Panc1 (cell line): ENCODE data around the gene ZNF835. TPM values are rescaled to one million over a fixed set of nuclear protein-coding genes. Genes with fewer than 3 reads are reported as not detected.

Experiments used
- ATAC-seq: fragments of 200-7000 bp; cut with Tn5 transposase; 2 replicates; pipeline ENCODE4 v1.9.1; 2020; ENCODE audit warnings: mild to moderate bottlenecking, moderate library complexity
- BruUV-seq: library from RNA; stranded (reverse); fragments of 400-500 nt; replicated peaks from 2 replicates; lab custom pipeline; 2021; lab: Mats Ljungman, UMichigan
- CTCF ChIA-PET: fragments of 300-600 bp; sonication (Branson Sonifier 250); formaldehyde crosslinking; loops from one replicate; lab custom pipeline; 2022; ENCODE audit warnings: antibody characterized with exemption; lab: Charles Lee
- POLR2A ChIA-PET: fragments of 300-600 bp; sonication (Branson Sonifier 250); formaldehyde crosslinking; loops from one replicate; lab custom pipeline; 2022; ENCODE audit warnings: antibody characterized with exemption; lab: Charles Lee
- DNase-seq: peaks from one replicate; pipeline ENCODE4 v3.0.0-alpha.2; 2010; ENCODE audit warnings: low read depth, low spot score
- H3K27ac ChIP-seq: 2 replicates; pipeline ENCODE4 v1.5.1; 2011; ENCODE audit warnings: mild to moderate bottlenecking, low read length, inconsistent platforms
- H3K27me3 ChIP-seq: fragments of 200-500 bp; sonication (Bioruptor generic); 2 replicates; pipeline ENCODE4 v1.6.0; 2014; ENCODE audit warnings: low read length, inconsistent platforms; ENCODE audit not compliant: control insufficient read depth, insufficient read depth
- H3K36me3 ChIP-seq: fragments of 200-500 bp; sonication (Bioruptor generic); 2 replicates; pipeline ENCODE4 v1.5.1; 2014; ENCODE audit warnings: inconsistent platforms, mild to moderate bottlenecking, low read length, moderate library complexity; ENCODE audit not compliant: control insufficient read depth, insufficient read depth
- H3K4me1 ChIP-seq: 2 replicates; pipeline ENCODE4 v1.5.1; 2011; ENCODE audit warnings: inconsistent platforms, mild to moderate bottlenecking, low read length, moderate library complexity; ENCODE audit not compliant: control insufficient read depth, insufficient read depth
- H3K4me3 ChIP-seq, 2 experiments: 2 replicates each; pipeline ENCODE4 v1.5.1; 2011 to 2012; ENCODE audit warnings: low read depth in 2 of 2, low read length in 2 of 2, mild to moderate bottlenecking in 2 of 2, inconsistent platforms in 1 of 2, moderate library complexity in 1 of 2
- H3K9me3 ChIP-seq: fragments of 200-500 bp; sonication (Bioruptor generic); 2 replicates; pipeline ENCODE4 v1.5.1; 2014; ENCODE audit warnings: low read depth, mild to moderate bottlenecking, inconsistent platforms, low read length, moderate library complexity; ENCODE audit not compliant: control insufficient read depth, insufficient read depth
- POLR2AphosphoS5 ChIP-seq: IDR thresholded peaks from 2 replicates; pipeline ENCODE4 v1.6.1; 2012; ENCODE audit warnings: mild to moderate bottlenecking, low read depth, low read length, moderate library complexity
- SIN3A ChIP-seq: IDR thresholded peaks from 2 replicates; pipeline ENCODE4 v1.6.1; 2012; ENCODE audit warnings: low read depth, mild to moderate bottlenecking, low read length, moderate library complexity, borderline replicate concordance; ENCODE audit not compliant: insufficient read depth
- TCF7L2 ChIP-seq: IDR thresholded peaks from 2 replicates; pipeline ENCODE4 v1.6.1; 2011; ENCODE audit warnings: mild to moderate bottlenecking, low read depth, low read length, inconsistent platforms
- in situ Hi-C: cut with HindIII; loops from 2 replicates; pipeline ENCODE4 v1.10.0; 2016; ENCODE audit warnings: low sequenced_read_pairs, low pct_unique_long_range_greater_than_20kb
- intact Hi-C: fragments of 100-400 bp; cut with micrococcal nuclease; formaldehyde crosslinking; loops from one replicate; pipeline ENCODE4 v1.10.0; 2022; ENCODE audit not compliant: unreplicated experiment
- total RNA-seq: library from RNA; stranded (reverse); gene quantifications from one replicate; pipeline ENCODE4 v1.2.1, GENCODE V29; 2021; ENCODE audit not compliant: unreplicated experiment
- TF ChIP-seq, protein P1 (sequence below), 2 experiments: IDR thresholded peaks; 2 replicates each; pipeline ENCODE4 v1.6.1; 2011 to 2012; ENCODE audit warnings: low read depth in 2 of 2, control low read depth in 1 of 2, low read length in 1 of 2, mild to moderate bottlenecking in 1 of 2, moderate library complexity in 1 of 2; ENCODE audit not compliant: insufficient read depth in 1 of 2
- TF ChIP-seq, protein P2 (sequence below): fragments of 450-650 bp; IDR thresholded peaks from 2 replicates; pipeline ENCODE4 v1.5.1; 2017; ENCODE audit warnings: mild to moderate bottlenecking

Gene ZNF835
- total RNA-seq, 1 experiment from 2014 or later: not detected

DNA sequence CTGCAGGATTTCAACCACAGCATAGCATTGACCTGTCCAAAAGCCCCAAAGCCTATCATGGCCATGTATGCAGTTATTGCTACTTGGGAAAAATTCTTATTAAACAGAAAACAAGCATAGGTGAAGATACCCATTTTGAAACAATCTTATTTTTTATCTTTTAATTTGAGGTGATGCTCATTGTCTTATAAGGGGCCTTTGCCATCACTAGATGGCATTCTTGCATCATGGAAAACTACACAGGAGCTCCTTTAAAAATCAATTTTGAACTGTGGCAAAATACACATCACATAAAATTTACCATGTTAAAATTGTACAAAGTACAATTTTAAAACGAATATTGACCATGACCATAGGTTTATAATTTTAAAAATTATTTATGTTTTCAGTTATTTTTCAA is 38.9 kb upstream of the ZNF835 start:
- H3K27me3 ChIP-seq: no peaks in the 10 kb centered on the region
- CTCF ChIA-PET: no interaction called here
- POLR2A ChIA-PET: interaction anchor here (0.6 kb wide), 1 partner anchor 377 kb away, joined by 3 read pairs; no protein-coding TSS in a partner anchor
- no peak overlapping the region for H3K27ac ChIP-seq
- no peak for DNase-seq
- H3K4me1 ChIP-seq: no peaks in the 10 kb centered on the region
- no peaks in the 10 kb centered on the region for H3K9me3 ChIP-seq
- intact Hi-C loops (no loop called here), in situ Hi-C loops (no loop called here)
- no peaks in the 10 kb centered on the region for H3K36me3 ChIP-seq
- no peak for TF ChIP-seq SIN3A
- TF ChIP-seq, protein P1, sequence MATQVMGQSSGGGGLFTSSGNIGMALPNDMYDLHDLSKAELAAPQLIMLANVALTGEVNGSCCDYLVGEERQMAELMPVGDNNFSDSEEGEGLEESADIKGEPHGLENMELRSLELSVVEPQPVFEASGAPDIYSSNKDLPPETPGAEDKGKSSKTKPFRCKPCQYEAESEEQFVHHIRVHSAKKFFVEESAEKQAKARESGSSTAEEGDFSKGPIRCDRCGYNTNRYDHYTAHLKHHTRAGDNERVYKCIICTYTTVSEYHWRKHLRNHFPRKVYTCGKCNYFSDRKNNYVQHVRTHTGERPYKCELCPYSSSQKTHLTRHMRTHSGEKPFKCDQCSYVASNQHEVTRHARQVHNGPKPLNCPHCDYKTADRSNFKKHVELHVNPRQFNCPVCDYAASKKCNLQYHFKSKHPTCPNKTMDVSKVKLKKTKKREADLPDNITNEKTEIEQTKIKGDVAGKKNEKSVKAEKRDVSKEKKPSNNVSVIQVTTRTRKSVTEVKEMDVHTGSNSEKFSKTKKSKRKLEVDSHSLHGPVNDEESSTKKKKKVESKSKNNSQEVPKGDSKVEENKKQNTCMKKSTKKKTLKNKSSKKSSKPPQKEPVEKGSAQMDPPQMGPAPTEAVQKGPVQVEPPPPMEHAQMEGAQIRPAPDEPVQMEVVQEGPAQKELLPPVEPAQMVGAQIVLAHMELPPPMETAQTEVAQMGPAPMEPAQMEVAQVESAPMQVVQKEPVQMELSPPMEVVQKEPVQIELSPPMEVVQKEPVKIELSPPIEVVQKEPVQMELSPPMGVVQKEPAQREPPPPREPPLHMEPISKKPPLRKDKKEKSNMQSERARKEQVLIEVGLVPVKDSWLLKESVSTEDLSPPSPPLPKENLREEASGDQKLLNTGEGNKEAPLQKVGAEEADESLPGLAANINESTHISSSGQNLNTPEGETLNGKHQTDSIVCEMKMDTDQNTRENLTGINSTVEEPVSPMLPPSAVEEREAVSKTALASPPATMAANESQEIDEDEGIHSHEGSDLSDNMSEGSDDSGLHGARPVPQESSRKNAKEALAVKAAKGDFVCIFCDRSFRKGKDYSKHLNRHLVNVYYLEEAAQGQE (IDR thresholded peaks at IDR 0.05; ENCODE audit: insufficient read depth in 1 of 2, low read depth in 2 of 2, low read length in 1 of 2): no peak
- TF ChIP-seq, protein P2, sequence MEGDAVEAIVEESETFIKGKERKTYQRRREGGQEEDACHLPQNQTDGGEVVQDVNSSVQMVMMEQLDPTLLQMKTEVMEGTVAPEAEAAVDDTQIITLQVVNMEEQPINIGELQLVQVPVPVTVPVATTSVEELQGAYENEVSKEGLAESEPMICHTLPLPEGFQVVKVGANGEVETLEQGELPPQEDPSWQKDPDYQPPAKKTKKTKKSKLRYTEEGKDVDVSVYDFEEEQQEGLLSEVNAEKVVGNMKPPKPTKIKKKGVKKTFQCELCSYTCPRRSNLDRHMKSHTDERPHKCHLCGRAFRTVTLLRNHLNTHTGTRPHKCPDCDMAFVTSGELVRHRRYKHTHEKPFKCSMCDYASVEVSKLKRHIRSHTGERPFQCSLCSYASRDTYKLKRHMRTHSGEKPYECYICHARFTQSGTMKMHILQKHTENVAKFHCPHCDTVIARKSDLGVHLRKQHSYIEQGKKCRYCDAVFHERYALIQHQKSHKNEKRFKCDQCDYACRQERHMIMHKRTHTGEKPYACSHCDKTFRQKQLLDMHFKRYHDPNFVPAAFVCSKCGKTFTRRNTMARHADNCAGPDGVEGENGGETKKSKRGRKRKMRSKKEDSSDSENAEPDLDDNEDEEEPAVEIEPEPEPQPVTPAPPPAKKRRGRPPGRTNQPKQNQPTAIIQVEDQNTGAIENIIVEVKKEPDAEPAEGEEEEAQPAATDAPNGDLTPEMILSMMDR: no peak
- TF ChIP-seq POLR2AphosphoS5: no peak
- no peak for TF ChIP-seq TCF7L2
- ATAC-seq: no peak
- BruUV-seq: no TSS peak
- no peak overlapping the region for H3K4me3 ChIP-seq

DNA sequence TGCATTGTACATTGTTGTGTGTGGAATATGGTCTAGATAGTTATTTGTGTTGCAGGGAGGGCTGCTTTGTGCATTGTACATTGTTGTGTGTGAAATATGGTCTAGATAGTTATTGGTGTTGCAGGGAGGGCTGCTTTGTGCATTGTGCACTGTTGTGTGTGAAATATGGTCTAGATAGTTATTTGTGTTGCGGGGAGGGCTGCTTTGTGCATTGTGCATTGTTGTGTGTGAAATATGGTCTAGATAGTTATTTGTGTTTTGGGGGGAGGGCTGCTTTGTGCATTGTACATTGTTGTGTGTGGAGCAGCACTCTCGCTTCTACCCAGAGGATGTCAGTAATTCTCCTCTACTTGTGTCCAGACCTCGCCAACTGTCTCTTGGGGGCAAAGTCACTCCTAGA is 36.3 kb upstream of the ZNF835 start:
- DNase-seq (no peak), ATAC-seq (no peak)
- POLR2A ChIA-PET: no interaction called here
- Histone ChIP-seq H3K4me3 (no peak overlapping the region), H3K27me3 (no peaks in the 10 kb centered on the region), H3K9me3 (no peaks in the 10 kb centered on the region), H3K36me3 (no peaks in the 10 kb centered on the region), H3K27ac (no peak overlapping the region), H3K4me1 (no peaks in the 10 kb centered on the region)
- intact Hi-C loops: no loop called here
- BruUV-seq: no TSS peak
- TF ChIP-seq, protein P1 (IDR thresholded peaks at IDR 0.05; ENCODE audit: insufficient read depth in 1 of 2, low read depth in 2 of 2, low read length in 1 of 2): no peak
- TF ChIP-seq TCF7L2: no peak
- TF ChIP-seq, protein P2: no peak
- TF ChIP-seq SIN3A: no peak
- no peak for TF ChIP-seq POLR2AphosphoS5
- CTCF ChIA-PET: no interaction called here
- in situ Hi-C loops: no loop called here
